ENCODE data around the gene PARP2.

DNA sequence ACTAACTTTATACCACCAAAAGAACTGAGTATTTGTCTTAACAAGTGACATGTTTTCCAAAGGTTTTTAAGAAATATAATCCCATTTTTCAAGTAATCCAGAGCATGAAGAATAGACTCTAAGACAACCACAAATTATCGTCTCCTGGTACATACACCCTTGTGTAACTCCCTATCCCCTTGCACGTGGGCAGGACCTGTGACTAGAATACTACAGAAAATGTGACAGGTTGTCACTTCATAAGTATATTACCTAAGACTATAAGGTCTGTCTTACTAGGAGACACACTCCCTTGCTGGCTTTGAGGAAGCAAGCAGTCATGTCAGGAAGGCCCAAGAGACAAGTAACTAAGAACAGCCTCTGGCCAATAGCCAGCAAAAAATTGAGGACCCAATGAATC, 29.4 kb upstream of the PARP2 start:
- TF ChIP-seq, protein P1, sequence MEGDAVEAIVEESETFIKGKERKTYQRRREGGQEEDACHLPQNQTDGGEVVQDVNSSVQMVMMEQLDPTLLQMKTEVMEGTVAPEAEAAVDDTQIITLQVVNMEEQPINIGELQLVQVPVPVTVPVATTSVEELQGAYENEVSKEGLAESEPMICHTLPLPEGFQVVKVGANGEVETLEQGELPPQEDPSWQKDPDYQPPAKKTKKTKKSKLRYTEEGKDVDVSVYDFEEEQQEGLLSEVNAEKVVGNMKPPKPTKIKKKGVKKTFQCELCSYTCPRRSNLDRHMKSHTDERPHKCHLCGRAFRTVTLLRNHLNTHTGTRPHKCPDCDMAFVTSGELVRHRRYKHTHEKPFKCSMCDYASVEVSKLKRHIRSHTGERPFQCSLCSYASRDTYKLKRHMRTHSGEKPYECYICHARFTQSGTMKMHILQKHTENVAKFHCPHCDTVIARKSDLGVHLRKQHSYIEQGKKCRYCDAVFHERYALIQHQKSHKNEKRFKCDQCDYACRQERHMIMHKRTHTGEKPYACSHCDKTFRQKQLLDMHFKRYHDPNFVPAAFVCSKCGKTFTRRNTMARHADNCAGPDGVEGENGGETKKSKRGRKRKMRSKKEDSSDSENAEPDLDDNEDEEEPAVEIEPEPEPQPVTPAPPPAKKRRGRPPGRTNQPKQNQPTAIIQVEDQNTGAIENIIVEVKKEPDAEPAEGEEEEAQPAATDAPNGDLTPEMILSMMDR (IDR thresholded peaks at IDR 0.05), result no peak
- no peak for TF ChIP-seq POLR2A (IDR thresholded peaks at IDR 0.05)
- no peak for TF ChIP-seq POLR2AphosphoS5 (IDR thresholded peaks at IDR 0.05)

Data from prostate gland (tissue), 2 donors.